Upper lobe of left lung (tissue), 4 donors: ENCODE results near the gene PPRC1.

Source experiments
- CTCF ChIP-seq, 6 experiments: fragments of 450-650 bp in 4 of 6; fragments of 200-600 bp in 2 of 6; sonication (generic) in 2 of 6; IDR thresholded peaks; one replicate each; pipeline ENCODE4 v1.5.1; 2016 to 2019; ENCODE audit warnings: antibody characterized with exemption in 6 of 6
- POLR2A ChIP-seq, 4 donors: fragments of 450-650 bp; IDR thresholded peaks; one replicate each; pipeline ENCODE4 v1.5.1; 2016 to 2017; ENCODE audit warnings: antibody characterized with exemption in 4 of 4, mild to moderate bottlenecking in 2 of 4

GRCh38 chr10:102132563-102133372 lies at the start of gene PPRC1:
- TF ChIP-seq CTCF (IDR thresholded peaks at IDR 0.05) (peak; percentile 84 to 96 (median 92)), POLR2A (IDR thresholded peaks at IDR 0.05) (peak; percentile 47 to 82 (median 66))
